SHP77 (cell line): ENCODE measurements around the gene GPATCH1.
A peak's percentile ranks its signal among the peaks of the same experiment; 100 is the strongest.
"Not testable (repeated sequence)": the region's sequence is repeated elsewhere in the genome, so short reads cannot be mapped to it uniquely, and the experiment has no call there.

ENCODE experiments used
- DNase-seq, 2 experiments: peaks; one replicate each; lab custom pipeline; 2025; lab: John Stamatoyannopoulos, UW

The GPATCH1 gene

GRCh38 chr19:33080761-33081681 lies at the start of gene GPATCH1:
Gene GPATCH1 (plus strand): TSS chr19:33081181. CDS start chr19:33081194, 13 bp downstream.
- peak; percentile 75 to 84 for DNase-seq

- DNase-seq = no peak
Measured at GRCh38 chr19:33032218-33032781, 48.7 kb upstream of the GPATCH1 start.

DNA sequence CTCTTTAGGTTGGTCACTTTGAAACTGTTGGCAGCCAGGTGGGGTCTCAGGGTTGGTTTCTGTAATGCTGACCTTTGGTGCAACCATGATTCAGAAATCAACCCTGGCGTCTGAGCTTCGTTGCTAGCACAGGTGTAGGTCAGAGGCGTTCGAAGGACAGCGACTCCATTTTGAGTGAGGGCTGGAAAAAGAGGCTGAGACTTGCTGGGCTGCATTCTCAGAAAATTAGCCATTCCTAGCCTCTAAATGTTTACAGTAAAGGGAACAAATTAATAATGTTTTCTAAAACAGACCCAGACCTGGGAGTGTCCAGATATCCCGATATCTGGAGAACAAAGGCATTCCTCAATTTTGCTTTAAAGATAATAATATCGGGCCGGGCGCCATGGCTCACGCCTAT lies 45.5 kb upstream of the GPATCH1 start:
- DNase-seq = no peak

- not testable (repeated sequence) for DNase-seq
Measured at GRCh38 chr19:33036370-33037167, 44.4 kb upstream of the GPATCH1 start.

DNA sequence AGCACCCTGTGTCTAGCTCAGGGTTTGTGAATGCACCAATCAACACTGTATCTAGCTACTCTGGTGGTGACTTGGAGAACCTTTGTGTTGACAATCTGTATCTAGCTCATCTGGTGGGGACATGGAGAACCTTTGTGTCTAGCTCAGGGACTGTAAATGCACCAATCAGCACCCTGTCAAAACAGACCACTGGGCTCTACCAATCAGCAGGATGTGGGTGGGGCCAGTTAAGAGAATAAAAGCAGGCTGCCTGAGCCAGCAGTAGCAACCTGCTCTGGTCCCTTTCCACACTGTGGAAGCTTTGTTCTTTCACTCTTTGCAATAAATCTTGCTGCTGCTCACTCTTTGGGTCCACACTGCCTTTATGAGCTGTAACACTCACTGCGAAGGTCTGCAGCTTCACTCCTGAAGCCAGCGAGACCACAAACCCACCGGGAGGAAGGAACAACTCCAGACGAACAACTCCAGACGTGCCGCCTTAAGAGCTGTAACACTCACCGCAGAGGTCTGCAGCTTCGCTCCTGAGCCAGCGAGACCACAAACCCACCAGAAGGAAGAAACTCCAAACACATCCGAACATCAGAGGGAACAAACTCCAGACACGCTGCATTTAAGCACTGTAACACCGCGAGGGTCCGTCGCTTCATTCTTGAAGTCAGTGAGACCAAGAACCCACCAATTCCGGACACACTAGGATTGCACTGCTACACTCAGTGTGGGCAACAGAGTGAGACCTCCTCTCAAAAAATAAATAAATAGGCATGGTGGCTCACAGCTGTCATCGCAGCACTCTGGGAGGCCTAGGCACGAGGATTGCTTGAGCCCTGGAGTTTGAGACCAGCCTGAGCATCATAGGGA lies 43.6 kb upstream of the GPATCH1 start:
- not testable (repeated sequence) for DNase-seq

DNA sequence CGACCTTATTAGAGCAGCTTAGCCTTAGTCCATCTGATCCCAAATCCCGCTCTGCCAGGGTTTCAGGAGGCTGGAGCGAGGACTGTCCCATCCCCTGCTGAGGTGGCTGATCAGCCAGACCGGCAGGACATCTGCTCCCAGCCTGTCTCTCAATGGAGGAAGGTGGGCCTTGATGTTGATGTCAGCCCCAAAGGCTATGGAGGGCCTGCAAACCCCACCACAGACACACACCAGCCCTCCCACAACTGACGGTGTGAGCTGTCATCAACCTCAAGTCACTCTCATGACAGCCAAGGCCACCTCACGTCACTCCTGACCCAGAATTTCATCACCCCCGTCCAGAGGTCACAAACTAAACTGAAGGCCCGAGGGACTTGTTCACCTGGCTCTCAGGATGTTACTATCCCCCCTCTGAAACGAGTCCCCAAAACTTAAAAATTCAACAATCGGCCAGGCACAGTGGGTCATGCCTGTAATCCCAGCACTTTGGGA lies 41.8 kb upstream of the GPATCH1 start:
- no peak for DNase-seq

GRCh38 chr19:33039815-33040214 lies 41.2 kb upstream of the GPATCH1 start:
- no peak for DNase-seq

DNA sequence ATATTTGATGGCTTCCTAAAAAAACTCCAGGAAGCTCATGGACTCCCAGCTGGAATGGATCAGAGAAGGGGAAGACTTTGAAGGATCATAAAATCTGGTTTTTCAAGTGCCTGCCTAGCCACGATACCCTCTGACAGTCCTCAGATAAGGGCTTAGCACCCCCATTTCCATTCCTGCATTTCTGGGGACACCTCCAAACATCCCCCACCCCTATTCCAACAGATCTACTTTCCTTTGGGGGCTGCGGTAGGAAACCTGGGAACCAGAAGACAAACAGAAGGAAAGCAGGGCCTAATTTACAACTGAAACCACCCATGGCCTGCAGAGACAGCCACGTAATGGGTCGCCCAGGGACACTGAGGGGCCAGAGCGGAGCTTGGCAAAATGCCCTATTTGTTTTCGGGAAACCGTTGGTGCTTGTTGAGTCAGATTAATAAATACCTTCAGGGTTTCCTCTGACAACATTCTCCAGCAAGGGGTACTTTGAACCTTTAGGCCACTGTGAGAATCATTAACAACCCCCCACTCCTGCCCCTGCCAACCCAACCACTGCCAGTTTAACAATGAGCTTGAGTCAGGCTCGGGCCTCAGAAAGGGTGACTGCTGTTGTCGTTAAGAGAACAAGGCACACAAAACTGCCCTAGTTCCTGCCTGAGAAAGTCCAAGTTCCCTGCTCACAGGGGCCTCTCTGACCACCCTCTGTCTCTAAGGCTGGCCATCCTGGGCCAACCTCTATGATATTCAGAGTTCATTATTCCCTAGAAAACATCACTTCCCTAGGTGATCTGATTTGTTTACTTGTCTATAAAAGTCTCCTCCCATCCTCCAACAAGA lies 39.8 kb upstream of the GPATCH1 start:
- no peak for DNase-seq

DNA sequence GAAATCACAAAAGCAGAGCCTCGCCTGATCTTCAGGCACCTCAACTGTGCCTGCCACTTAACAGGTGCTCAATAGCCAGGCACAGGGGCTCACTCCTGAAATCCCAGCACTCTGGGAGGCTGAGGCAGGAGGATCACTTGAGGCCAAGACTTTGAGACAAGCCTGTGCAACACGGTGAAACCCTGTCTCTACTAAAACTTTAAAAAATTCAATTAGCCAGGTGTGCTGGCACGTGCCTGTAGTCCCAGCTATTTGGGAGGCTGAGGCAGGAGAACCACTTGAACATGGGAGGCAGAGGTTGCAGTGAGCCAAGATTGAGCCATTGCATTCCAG lies 39.2 kb upstream of the GPATCH1 start:
- DNase-seq = not testable (repeated sequence)

GRCh38 chr19:33047422-33047821 lies 33.6 kb upstream of the GPATCH1 start:
- DNase-seq = no peak

DNA sequence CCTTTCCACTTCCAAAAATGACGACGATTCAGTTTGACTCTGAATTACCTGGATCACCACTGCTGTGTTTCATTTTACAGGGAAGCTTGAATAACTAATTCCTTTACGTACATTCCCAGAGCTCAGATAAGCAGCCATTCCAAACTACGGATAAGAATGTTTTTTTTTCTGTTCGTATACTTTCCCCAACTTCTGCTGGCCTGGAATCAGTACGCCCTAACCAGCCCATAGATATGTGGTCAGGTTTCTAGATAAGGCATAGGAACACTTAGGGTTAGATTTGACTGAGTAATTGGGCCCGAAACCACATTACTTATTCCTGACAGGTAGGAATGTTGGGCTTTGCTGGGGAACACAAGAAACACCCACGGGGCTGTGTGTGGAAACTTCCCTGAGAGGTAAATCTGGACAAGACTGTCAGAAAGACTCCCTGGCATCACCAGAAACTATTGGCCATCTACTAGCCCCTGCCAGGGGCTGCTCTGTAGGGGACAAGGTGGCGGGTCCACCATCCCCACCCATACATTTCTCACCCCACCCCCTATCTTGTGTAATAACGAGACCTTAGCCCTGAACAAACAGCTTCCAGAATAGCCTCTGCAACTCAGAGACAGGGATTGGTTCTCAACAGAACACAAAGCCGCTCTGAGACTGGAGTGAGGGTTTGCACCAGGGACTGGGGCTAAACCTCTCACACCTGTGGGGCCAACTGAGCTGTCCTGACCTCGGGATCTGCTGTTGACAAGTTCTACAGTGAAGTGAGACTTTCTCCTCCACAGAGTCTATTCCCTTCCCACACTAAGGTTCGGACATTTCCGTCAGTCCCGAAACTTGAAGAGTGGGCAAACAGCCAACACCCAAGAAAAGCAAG lies 31.9 kb upstream of the GPATCH1 start:
- DNase-seq = no peak

- no peak for DNase-seq
Measured at GRCh38 chr19:33050110-33050509, 30.9 kb upstream of the GPATCH1 start.

GRCh38 chr19:33052352-33052972 lies 28.5 kb upstream of the GPATCH1 start:
- DNase-seq = no peak

- DNase-seq = no peak
Measured at GRCh38 chr19:33054623-33055022, 26.4 kb upstream of the GPATCH1 start.

DNA sequence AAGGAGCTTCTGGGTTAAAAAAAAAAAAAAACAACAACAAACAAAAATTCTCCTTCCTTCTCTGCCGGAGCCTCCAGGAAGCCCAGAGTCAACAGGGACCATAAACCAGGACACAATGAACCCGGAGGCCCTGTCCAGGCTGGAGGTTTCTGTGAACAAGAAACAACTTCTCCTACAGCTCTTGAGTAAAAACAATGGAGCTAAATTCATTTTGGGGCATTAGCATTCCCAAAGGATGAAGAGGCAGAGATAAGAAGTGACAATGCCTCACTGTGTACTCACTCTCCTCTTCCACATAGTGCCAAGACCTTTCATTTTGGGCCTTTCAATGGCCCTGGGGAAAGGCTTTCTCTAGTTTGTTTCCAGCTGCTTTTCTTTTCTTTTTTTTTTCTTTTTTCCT lies 25.3 kb upstream of the GPATCH1 start:
- no peak for DNase-seq

- DNase-seq = no peak
Measured at GRCh38 chr19:33060586-33060985, 20.4 kb upstream of the GPATCH1 start.

DNA sequence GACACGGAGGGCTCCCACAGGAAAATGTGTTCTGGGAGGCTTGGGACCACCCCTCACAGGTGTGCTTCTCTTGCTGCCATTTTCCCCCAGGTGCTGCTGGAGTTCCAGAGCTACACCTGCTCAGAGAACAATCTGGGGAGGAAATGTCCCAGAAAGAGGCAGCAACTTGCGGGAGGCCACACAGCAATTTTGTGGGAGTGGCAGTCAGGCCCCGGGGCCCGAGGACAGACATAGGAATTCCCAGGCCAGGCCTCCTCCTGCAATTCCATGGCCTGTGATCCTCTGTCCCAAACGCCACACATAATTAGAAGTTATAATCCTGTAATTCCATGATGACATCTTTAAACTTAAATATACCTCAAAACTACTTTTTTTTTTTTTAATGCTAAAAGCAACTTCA lies 18.1 kb upstream of the GPATCH1 start:
- DNase-seq = no peak

DNA sequence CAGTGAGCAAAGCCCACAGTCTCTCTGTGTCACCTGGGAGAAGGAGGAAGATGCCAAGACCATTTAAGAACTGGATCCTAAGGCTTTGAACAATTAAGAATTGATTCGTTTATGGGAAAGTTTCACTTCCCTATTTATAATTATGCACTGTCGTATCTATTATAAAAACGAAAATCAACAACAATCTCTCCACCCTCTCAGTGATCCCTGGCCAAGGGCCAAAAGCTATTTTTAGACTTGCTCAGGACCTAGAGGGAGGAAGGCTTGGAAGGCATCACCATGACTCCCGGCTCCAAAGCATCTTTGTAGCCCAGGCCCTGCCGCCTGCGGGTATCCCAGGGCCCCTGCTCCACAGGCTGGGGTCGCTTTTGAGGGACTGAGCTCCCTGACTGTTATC lies 17.6 kb upstream of the GPATCH1 start:
- no peak for DNase-seq

GRCh38 chr19:33063753-33064457 lies 17.1 kb upstream of the GPATCH1 start:
- DNase-seq = no peak
